ENCODE results near the gene FAM107B.
"Not testable (repeated sequence)": the region's sequence is repeated elsewhere in the genome, so short reads cannot be mapped to it uniquely, and the experiment has no call there.

Gene FAM107B

DNA sequence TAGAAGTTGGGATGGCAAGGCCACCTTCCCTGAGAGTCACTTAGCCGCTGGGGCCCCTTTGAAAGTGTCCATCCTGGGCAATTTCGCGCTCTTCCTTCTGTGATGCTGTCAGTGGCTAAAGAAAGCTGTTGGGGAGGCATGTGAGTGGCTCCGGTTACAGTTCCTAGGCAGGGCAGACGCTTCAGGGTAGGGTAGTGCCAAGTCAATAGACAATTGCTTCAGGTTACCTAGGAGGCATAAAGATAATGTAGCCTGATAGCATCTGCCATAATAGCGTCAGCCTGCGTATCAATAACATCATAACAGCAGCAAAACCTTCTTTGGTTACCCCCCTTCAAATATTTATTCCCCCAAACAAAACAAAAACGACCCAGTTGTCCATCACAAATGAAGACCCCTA lies at the start of gene FAM107B:
Gene FAM107B (minus strand): TSS at position 101 of the 400 bp plus-strand sequence. CDS start 234 bp downstream, outside the sequence.
- no peak for DNase-seq (ENCODE audit: low read depth, low spot score)
- in situ Hi-C loops (cut with HindIII; ENCODE audit: low sequenced_read_pairs) = no loop called here
- no peak within 1 kb of the TSS for H3K4me3 ChIP-seq (ENCODE audit: low read depth, low read length)
- TF ChIP-seq, protein P1, sequence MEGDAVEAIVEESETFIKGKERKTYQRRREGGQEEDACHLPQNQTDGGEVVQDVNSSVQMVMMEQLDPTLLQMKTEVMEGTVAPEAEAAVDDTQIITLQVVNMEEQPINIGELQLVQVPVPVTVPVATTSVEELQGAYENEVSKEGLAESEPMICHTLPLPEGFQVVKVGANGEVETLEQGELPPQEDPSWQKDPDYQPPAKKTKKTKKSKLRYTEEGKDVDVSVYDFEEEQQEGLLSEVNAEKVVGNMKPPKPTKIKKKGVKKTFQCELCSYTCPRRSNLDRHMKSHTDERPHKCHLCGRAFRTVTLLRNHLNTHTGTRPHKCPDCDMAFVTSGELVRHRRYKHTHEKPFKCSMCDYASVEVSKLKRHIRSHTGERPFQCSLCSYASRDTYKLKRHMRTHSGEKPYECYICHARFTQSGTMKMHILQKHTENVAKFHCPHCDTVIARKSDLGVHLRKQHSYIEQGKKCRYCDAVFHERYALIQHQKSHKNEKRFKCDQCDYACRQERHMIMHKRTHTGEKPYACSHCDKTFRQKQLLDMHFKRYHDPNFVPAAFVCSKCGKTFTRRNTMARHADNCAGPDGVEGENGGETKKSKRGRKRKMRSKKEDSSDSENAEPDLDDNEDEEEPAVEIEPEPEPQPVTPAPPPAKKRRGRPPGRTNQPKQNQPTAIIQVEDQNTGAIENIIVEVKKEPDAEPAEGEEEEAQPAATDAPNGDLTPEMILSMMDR (IDR thresholded peaks at IDR 0.05; ENCODE audit: low read depth, low read length) = no peak

DNA sequence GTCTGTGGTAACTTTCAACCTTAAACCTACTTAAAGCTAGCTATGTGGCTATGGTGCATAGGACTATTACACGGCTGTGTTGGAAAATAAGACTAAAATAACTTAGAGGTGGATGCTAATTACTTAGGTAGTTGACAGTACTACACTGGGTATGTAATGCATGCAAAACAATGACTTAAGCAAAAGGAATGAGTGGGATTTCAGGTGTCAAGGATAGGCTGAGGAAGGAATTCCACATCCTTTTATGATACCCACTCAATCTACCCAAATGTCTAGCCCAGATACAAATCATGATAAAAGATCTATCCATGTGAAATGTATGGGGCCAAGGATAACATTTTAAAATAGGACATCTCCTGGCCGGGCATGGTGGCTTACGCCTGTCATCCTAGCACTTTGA lies 49.3 kb upstream of the FAM107B start:
- in situ Hi-C loops (cut with HindIII; ENCODE audit: low sequenced_read_pairs) = no loop called here
- no peak overlapping the region for H3K4me3 ChIP-seq (ENCODE audit: low read depth, low read length)
- no peak for DNase-seq (ENCODE audit: low read depth, low spot score)
- TF ChIP-seq, protein P1 (IDR thresholded peaks at IDR 0.05; ENCODE audit: low read depth, low read length) = no peak

DNA sequence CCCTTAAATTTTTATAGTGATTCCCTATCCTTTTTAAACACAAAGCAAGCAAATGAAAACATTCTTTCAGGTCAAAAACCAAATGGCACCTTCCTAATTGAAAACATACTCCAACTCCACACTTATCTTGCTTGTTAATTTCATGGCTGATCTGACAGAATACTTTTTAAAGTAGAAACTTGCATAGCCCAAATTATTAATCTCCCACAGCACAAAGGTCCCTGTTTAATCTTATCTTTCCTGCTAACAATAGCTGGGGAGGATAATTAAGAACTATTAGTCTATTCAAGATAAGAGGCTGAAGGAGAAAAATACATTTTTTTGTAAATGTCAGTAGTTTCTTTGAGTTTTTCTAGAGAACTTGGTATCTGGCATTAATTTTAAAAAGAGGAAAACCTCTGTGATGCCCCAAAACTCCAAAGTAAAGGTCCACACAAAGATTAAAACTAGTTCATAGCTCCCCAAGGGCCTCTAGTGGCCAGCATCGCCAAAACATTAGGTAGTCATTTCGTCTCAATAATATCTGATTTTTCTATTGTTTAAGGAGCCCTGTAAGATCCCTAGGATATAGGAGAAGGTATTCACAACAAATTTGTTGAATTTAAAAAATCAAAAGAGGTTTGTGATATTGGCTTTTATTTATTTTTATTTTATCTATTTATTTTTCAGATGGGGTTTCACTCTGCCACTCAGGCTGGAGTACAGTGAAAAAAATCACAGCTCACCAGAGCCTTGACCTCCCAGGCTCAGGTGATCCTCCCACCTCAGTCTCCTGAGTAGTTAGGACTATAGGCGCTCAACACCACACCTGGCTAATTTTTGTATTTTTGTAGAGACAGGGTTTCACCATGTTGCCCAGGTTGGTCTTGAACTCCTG lies 48.4 kb upstream of the FAM107B start:
- peak; percentile 50 for DNase-seq (ENCODE audit: low read depth, low spot score)
- no peak overlapping the region for H3K4me3 ChIP-seq (ENCODE audit: low read depth, low read length)
- in situ Hi-C loops (cut with HindIII; ENCODE audit: low sequenced_read_pairs) = no loop called here

DNA sequence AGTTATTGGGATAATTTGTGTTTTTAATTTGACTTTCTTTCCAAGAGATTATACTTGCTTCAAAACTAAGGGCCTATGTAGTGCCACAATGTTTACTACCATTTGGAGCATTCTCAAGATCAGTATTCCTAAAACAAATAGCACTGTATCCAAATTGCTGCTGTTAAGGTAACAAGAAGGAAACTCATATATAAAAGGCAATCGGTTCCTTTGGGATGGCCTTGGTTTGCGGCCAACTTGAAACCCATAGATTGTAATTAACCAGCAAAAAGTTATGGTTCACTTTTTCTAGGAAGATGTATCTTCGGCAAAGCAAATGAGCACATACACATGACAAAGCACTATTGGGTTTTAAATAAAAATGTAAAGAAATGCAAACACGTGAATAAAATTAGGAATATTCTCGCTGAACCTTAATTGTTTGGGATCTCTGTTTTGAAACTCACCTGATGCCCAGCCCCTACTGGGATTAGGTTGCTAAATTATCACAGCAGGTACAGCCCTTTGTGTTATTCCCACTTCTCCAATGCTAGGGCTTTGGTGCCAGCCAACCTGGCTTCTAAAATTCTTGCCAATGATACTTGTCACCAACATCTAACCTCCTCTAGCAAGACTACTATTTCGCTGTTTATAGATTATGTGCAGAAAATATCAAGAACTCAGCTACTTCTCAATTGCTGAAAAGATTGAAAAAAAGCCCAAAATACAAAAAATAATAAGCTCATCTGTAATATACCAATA lies 47.1 kb upstream of the FAM107B start:
- no peak for DNase-seq (ENCODE audit: low read depth, low spot score)
- TF ChIP-seq, protein P1 (IDR thresholded peaks at IDR 0.05; ENCODE audit: low read depth, low read length) = no peak
- in situ Hi-C loops (cut with HindIII; ENCODE audit: low sequenced_read_pairs) = no loop called here
- H3K4me3 ChIP-seq (ENCODE audit: low read depth, low read length) = no peak overlapping the region

More for the DNA sequence above, 48.4 kb upstream of the FAM107B start:
- TF ChIP-seq, protein P1 (IDR thresholded peaks at IDR 0.05; ENCODE audit: low read depth, low read length) = peak; percentile 77

DNA sequence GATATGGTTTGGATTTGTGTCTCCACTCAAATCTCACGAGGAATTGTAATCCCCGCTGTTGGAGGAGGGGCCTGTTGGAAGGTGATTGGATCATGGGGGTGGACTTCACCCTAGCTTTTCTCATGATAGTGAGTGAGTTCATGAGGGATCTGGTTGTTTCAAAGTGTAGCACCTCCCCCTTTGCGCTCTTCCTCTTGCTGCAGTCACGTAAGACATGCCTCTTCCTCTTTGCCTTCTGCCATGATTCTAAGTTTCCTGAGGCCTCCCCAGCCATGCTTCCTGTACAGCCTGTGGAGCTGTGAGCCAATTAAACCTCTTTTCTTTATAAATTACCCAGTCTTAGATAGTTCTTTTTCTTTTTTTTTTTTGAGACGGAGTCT lies 46.1 kb upstream of the FAM107B start:
- no peak overlapping the region for H3K4me3 ChIP-seq (ENCODE audit: low read depth, low read length)
- in situ Hi-C loops (cut with HindIII; ENCODE audit: low sequenced_read_pairs) = no loop called here
- DNase-seq (ENCODE audit: low read depth, low spot score) = no peak
- TF ChIP-seq, protein P1 (IDR thresholded peaks at IDR 0.05; ENCODE audit: low read depth, low read length) = no peak

DNA sequence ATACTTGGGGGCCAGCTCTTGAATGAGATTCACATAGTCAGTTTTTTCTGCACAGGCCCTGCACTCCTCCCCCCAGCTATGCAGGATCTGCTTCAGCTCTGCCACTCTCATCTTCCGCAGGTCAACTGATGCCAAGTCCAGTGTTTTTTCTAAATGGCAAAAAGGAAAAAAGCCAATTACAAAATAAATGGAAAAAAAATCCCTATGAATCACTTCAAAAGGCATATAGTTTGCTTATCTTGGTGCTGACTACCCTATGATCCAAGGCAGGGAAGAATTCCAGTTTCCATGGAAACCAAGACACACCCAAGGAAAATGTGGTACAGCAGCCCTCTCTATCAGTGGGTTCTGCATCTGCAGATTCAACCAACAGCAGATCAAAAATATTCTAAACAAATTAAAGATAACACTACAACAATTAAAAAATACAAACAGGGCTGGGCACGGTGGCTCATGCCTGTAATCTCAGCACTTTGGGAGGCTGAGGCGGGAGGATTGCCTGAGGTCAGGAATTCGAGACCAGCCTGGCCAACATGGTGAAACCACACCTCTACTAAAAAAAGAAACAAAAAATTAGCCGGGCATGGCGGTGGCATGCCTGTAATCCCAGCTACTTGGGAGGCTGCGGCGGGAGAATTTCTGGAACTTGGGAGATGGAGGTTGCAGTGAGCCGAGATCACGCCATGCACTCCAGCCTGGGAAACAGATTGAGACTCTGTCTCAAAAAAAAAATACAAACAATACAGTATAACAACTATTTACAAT lies 45.5 kb upstream of the FAM107B start:
- TF ChIP-seq, protein P1 (IDR thresholded peaks at IDR 0.05; ENCODE audit: low read depth, low read length) = no peak
- no peak overlapping the region for H3K4me3 ChIP-seq (ENCODE audit: low read depth, low read length)
- DNase-seq (ENCODE audit: low read depth, low spot score) = peak; percentile 75
- in situ Hi-C loops (cut with HindIII; ENCODE audit: low sequenced_read_pairs) = no loop called here

DNA sequence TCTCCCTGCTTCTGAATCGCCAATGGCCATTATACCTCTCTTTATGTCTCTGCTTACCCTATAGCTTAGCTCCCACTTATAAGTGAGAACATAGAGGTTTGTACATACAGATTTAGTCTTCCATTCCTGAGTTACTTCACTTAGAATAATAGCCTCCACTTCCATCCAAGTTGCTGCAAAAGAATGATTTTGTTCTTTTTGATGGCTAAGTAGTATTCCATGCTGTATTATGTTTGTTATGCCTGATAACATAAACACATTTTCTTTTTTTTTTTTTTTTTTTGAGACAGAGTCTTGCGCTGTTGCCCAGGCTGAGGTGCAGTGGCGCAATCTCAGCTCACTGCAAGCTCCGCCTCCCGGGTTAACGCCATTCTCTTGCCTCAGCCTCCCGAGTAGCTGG lies 42.0 kb upstream of the FAM107B start:
- H3K4me3 ChIP-seq (ENCODE audit: low read depth, low read length); in situ Hi-C loops (cut with HindIII; ENCODE audit: low sequenced_read_pairs); DNase-seq (ENCODE audit: low read depth, low spot score): not testable (repeated sequence)
